ENCODE data around the gene OR9Q1.
"Not testable (repeated sequence)": the region's sequence is repeated elsewhere in the genome, so short reads cannot be mapped to it uniquely, and the experiment has no call there.

Gene OR9Q1
- total RNA-seq, result 0 to 0.06 (median 0) reads per million in 9 experiments

- Mint-ChIP-seq H3K9me3 (no peaks in the 10 kb centered on the region), H3K27me3 (peaks cover 5 to 35% of the 10 kb centered on the region in 2 donors), H3K36me3 (ENCODE audit: insufficient read depth) (no peaks in the 10 kb centered on the region), H3K27ac (no peak within 1 kb of the TSS), H3K4me1 (ENCODE audit: low read depth in 2 of 2) (no peaks in the 10 kb centered on the region), H3K4me3 (no peak within 1 kb of the TSS)
- DNase-seq (no peak), ATAC-seq (replicated peaks) (no peak)
These were observed at the start of gene OR9Q1 for GRCh38 chr11:58023435-58023931. Gene OR9Q1 (plus strand): TSS chr11:58023881. CDS start chr11:58179445, 155,564 bp downstream.

GRCh38 chr11:57974132-57974531 is 49.5 kb upstream of the OR9Q1 start:
- H3K36me3 Mint-ChIP-seq (ENCODE audit: insufficient read depth), result no peaks in the 10 kb centered on the region
- no peak for ATAC-seq (replicated peaks)
- no peaks in the 10 kb centered on the region for H3K4me1 Mint-ChIP-seq (ENCODE audit: low read depth in 2 of 2)
- H3K27ac Mint-ChIP-seq, result no peak overlapping the region
- H3K9me3 Mint-ChIP-seq, result no peaks in the 10 kb centered on the region
- no peak for DNase-seq
- peaks cover 25 to 45% of the 10 kb centered on the region in 2 donors for H3K27me3 Mint-ChIP-seq
- no peak overlapping the region for H3K4me3 Mint-ChIP-seq

- no peaks in the 10 kb centered on the region for H3K4me1 Mint-ChIP-seq (ENCODE audit: low read depth in 2 of 2)
- H3K27me3 Mint-ChIP-seq, result peaks cover 19 to 38% of the 10 kb centered on the region in 2 donors
These were observed 48.7 kb upstream of the OR9Q1 start for GRCh38 chr11:57974848-57975601.

GRCh38 chr11:57977709-57978108 is 46.0 kb upstream of the OR9Q1 start:
- DNase-seq (no peak), ATAC-seq (replicated peaks) (no peak)
- no peak overlapping the region for H3K27ac Mint-ChIP-seq

More at GRCh38 chr11:57974848-57975601, 48.7 kb upstream of the OR9Q1 start:
- no peaks in the 10 kb centered on the region for H3K9me3 Mint-ChIP-seq
- DNase-seq, result no peak
- no peaks in the 10 kb centered on the region for H3K36me3 Mint-ChIP-seq (ENCODE audit: insufficient read depth)
- ATAC-seq (replicated peaks), result no peak
- no peak overlapping the region for H3K27ac Mint-ChIP-seq
- H3K4me3 Mint-ChIP-seq, result no peak overlapping the region

GRCh38 chr11:57978686-57979531 is 44.8 kb upstream of the OR9Q1 start:
- Mint-ChIP-seq H3K36me3 (ENCODE audit: insufficient read depth) (no peaks in the 10 kb centered on the region), H3K27ac (no peak overlapping the region), H3K4me1 (ENCODE audit: low read depth in 2 of 2) (no peaks in the 10 kb centered on the region), H3K4me3 (no peak overlapping the region), H3K9me3 (no peaks in the 10 kb centered on the region), H3K27me3 (peaks cover 3 to 8% of the 10 kb centered on the region in 2 donors)
- no peak for DNase-seq
- ATAC-seq (replicated peaks), result no peak

More at GRCh38 chr11:57977709-57978108, 46.0 kb upstream of the OR9Q1 start:
- peaks cover 7 to 17% of the 10 kb centered on the region in 2 donors for H3K27me3 Mint-ChIP-seq
- no peaks in the 10 kb centered on the region for H3K9me3 Mint-ChIP-seq
- no peaks in the 10 kb centered on the region for H3K36me3 Mint-ChIP-seq (ENCODE audit: insufficient read depth)
- no peaks in the 10 kb centered on the region for H3K4me1 Mint-ChIP-seq (ENCODE audit: low read depth in 2 of 2)
- no peak overlapping the region for H3K4me3 Mint-ChIP-seq

GRCh38 chr11:57979532-57980079 is 44.1 kb upstream of the OR9Q1 start:
- Mint-ChIP-seq H3K27me3 (peaks cover 6 to 8% of the 10 kb centered on the region in 2 donors), H3K36me3 (ENCODE audit: insufficient read depth) (no peaks in the 10 kb centered on the region), H3K9me3 (no peaks in the 10 kb centered on the region), H3K4me1 (ENCODE audit: low read depth in 2 of 2) (no peaks in the 10 kb centered on the region), H3K27ac (no peak overlapping the region), H3K4me3 (no peak overlapping the region)
- ATAC-seq (replicated peaks) (no peak), DNase-seq (no peak)

GRCh38 chr11:57980201-57980600 is 43.5 kb upstream of the OR9Q1 start:
- ATAC-seq (replicated peaks), result no peak
- no peaks in the 10 kb centered on the region for H3K36me3 Mint-ChIP-seq (ENCODE audit: insufficient read depth)
- H3K27me3 Mint-ChIP-seq, result peaks cover 6 to 8% of the 10 kb centered on the region in 2 donors
- H3K27ac Mint-ChIP-seq, result no peak overlapping the region
- no peaks in the 10 kb centered on the region for H3K9me3 Mint-ChIP-seq
- H3K4me1 Mint-ChIP-seq (ENCODE audit: low read depth in 2 of 2), result no peaks in the 10 kb centered on the region
- no peak overlapping the region for H3K4me3 Mint-ChIP-seq
- DNase-seq, result no peak

GRCh38 chr11:57981536-57981935 is 42.1 kb upstream of the OR9Q1 start:
- Mint-ChIP-seq H3K27me3 (peaks cover 6 to 8% of the 10 kb centered on the region in 2 donors), H3K9me3 (no peaks in the 10 kb centered on the region), H3K4me3 (no peak overlapping the region), H3K36me3 (ENCODE audit: insufficient read depth) (no peaks in the 10 kb centered on the region), H3K4me1 (ENCODE audit: low read depth in 2 of 2) (no peaks in the 10 kb centered on the region), H3K27ac (no peak overlapping the region)
- no peak for DNase-seq
- ATAC-seq (replicated peaks), result no peak

- H3K4me1 Mint-ChIP-seq (ENCODE audit: low read depth in 2 of 2), result no peaks in the 10 kb centered on the region
These were observed 40.9 kb upstream of the OR9Q1 start for GRCh38 chr11:57982776-57983175.

GRCh38 chr11:57983191-57983590 is 40.5 kb upstream of the OR9Q1 start:
- no peak overlapping the region for H3K4me3 Mint-ChIP-seq
- H3K27ac Mint-ChIP-seq, result no peak overlapping the region
- H3K4me1 Mint-ChIP-seq (ENCODE audit: low read depth in 2 of 2), result no peaks in the 10 kb centered on the region
- peaks cover 0 to 6% of the 10 kb centered on the region in 2 donors for H3K27me3 Mint-ChIP-seq
- DNase-seq (no peak), ATAC-seq (replicated peaks) (no peak)
- H3K36me3 Mint-ChIP-seq (ENCODE audit: insufficient read depth), result no peaks in the 10 kb centered on the region
- no peaks in the 10 kb centered on the region for H3K9me3 Mint-ChIP-seq

More at GRCh38 chr11:57982776-57983175, 40.9 kb upstream of the OR9Q1 start:
- H3K9me3 Mint-ChIP-seq, result no peaks in the 10 kb centered on the region
- no peaks in the 10 kb centered on the region for H3K36me3 Mint-ChIP-seq (ENCODE audit: insufficient read depth)
- ATAC-seq (replicated peaks) (no peak), DNase-seq (no peak)
- H3K27me3 Mint-ChIP-seq, result peaks cover under 1 to 6% of the 10 kb centered on the region in 2 donors
- no peak overlapping the region for H3K27ac Mint-ChIP-seq
- no peak overlapping the region for H3K4me3 Mint-ChIP-seq

- H3K27ac Mint-ChIP-seq; DNase-seq; H3K36me3 Mint-ChIP-seq (ENCODE audit: insufficient read depth); H3K4me3 Mint-ChIP-seq; H3K9me3 Mint-ChIP-seq; ATAC-seq (replicated peaks); H3K4me1 Mint-ChIP-seq (ENCODE audit: low read depth in 2 of 2): not testable (repeated sequence)
- peaks cover 15 to 28% of the 10 kb centered on the region in 2 donors for H3K27me3 Mint-ChIP-seq
These were observed 24.2 kb upstream of the OR9Q1 start for GRCh38 chr11:57999523-57999922.

- H3K27ac Mint-ChIP-seq; H3K9me3 Mint-ChIP-seq; ATAC-seq (replicated peaks); H3K36me3 Mint-ChIP-seq (ENCODE audit: insufficient read depth); H3K4me1 Mint-ChIP-seq (ENCODE audit: low read depth in 2 of 2); DNase-seq; H3K4me3 Mint-ChIP-seq: not testable (repeated sequence)
- peaks cover 20 to 33% of the 10 kb centered on the region in 2 donors for H3K27me3 Mint-ChIP-seq
These were observed 23.7 kb upstream of the OR9Q1 start for GRCh38 chr11:58000021-58000420.

- no peak overlapping the region for H3K27ac Mint-ChIP-seq
- H3K4me3 Mint-ChIP-seq, result no peak overlapping the region
- ATAC-seq (replicated peaks), result no peak
- H3K4me1 Mint-ChIP-seq (ENCODE audit: low read depth in 2 of 2), result no peaks in the 10 kb centered on the region
- peaks cover 0 to 1% of the 10 kb centered on the region in 2 donors for H3K9me3 Mint-ChIP-seq
- peaks cover 25 to 39% of the 10 kb centered on the region in 2 donors for H3K27me3 Mint-ChIP-seq
- H3K36me3 Mint-ChIP-seq (ENCODE audit: insufficient read depth), result no peaks in the 10 kb centered on the region
- DNase-seq, result no peak
These were observed 23.0 kb upstream of the OR9Q1 start for GRCh38 chr11:58000699-58001098.

All from effector memory CD8-positive, alpha-beta T cell (primary cell).